ENCODE results near the gene STK4.

DNA sequence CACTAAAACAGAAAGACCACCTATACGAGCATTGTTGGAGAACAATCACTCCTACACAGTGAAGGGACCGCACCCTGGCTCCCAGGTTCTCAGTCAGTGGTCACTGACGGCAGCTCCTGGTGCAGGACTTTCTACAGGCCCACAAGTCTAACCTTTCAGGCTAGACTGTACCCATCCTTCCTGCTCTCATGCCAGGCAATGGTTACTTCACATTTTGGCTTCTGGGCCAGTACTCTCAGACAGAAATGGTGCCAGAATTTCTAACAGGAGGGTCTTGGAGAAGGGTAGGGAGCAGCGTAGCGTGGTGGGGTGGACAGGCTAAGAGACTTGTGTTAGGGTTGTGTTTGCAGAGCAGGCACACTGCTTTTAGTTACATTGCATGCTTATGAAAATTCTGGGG lies 18.2 kb upstream of the STK4 start:
- TF ChIP-seq, protein P1, sequence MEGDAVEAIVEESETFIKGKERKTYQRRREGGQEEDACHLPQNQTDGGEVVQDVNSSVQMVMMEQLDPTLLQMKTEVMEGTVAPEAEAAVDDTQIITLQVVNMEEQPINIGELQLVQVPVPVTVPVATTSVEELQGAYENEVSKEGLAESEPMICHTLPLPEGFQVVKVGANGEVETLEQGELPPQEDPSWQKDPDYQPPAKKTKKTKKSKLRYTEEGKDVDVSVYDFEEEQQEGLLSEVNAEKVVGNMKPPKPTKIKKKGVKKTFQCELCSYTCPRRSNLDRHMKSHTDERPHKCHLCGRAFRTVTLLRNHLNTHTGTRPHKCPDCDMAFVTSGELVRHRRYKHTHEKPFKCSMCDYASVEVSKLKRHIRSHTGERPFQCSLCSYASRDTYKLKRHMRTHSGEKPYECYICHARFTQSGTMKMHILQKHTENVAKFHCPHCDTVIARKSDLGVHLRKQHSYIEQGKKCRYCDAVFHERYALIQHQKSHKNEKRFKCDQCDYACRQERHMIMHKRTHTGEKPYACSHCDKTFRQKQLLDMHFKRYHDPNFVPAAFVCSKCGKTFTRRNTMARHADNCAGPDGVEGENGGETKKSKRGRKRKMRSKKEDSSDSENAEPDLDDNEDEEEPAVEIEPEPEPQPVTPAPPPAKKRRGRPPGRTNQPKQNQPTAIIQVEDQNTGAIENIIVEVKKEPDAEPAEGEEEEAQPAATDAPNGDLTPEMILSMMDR (conservative IDR thresholded peaks at IDR 0.05; ENCODE audit: low read depth, low read length) = no peak
- no peak for TF ChIP-seq EZH2 (IDR thresholded peaks at IDR 0.05; ENCODE audit: borderline replicate concordance, low read depth, low read length, poor library complexity, severe bottlenecking)
